Measurements from ENCODE around the gene MYLK4. TPM values are rescaled to one million over a fixed set of nuclear protein-coding genes. Genes with fewer than 3 reads are reported as not detected.

Gene MYLK4
- total RNA-seq, 8 experiments from 2014 or later = 0.18 to 1.4 (median 0.46) TPM

DNA sequence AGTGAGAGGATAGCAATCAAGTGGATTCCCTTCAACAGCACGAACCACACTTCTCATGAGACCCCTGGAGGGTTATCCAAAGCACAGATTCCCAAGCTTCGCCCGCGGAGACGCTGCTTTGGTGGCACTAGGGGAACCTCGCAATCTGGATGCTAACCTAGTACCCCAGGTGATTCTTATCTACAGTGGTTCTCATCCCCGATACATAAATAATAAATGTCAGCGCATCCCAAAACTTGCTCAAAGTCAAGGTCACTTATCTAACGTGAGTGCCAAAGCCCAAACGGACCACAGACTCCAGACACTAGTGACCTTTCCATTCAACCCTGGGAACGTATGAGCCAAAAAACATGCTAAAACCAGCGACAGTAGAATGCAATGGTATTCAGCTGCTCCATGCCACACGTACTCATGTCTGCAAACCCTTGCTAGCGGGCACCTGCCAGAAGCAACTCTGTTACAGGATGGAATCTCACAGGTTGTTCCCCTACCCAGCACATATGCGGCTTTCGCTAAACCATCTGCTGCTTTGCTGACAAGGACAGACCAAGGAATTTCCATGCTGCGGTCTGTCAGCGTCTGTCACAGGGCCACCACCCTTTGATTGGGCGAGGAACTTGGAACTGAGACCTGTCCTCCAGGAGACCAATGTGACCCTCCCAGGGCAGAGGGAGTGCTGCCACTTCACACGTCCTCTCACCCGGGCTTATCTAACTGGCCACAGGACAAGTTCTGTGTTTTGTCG lies 16.8 kb downstream of the MYLK4 start:
- H3K27ac ChIP-seq = no peak overlapping the region
- peaks cover 9 to 20% of the 10 kb centered on the region in 2 donors for H3K4me1 ChIP-seq (replicated peaks in 1 of 2)
- ATAC-seq (replicated peaks in 6 of 8) = peak in 3 of 8 experiments; percentile 7 to 12 (median 8)
- in situ Hi-C loops (cut with MboI; ENCODE audit: low pct_unique_long_range_greater_than_20kb in 2 of 9, low sequenced_read_pairs in 9 of 9, unreplicated experiment in 9 of 9) = no loop called here
- 20 to 93% (median 82%) methylated on average over 1 to 14 of the region's 22 CpGs; no CpG with 5 or more reads in 2 of the 10 experiments for WGBS, 10 experiments
- no peak overlapping the region for H3K4me3 ChIP-seq

DNA sequence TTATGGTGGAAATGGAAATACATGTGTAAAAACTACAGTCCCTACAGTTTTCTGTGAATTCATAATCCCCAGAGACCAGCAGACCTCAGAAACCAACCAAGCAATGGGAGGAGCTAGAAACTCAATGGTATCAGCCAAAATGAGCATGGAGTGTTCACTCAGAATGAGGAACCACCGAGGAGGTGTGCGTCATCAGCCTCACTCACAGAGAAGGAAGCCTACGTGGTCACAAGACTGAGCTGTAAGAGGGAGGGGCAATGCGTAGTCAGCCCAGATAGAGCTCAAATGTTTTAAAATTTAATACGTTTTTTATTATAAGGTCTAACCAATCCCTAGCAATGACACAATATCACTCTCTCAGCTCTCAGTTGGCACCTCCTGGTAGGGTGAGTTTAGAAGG lies 17.4 kb downstream of the MYLK4 start:
- ATAC-seq (replicated peaks in 6 of 8) = no peak
- WGBS, 10 experiments = 80 to 100% (median 94%) methylated on average over 1 to 5 of the region's 5 CpGs; no CpG with 5 or more reads in 2 of the 10 experiments
- in situ Hi-C loops (cut with MboI; ENCODE audit: low pct_unique_long_range_greater_than_20kb in 2 of 9, low sequenced_read_pairs in 9 of 9, unreplicated experiment in 9 of 9) = no loop called here
- Histone ChIP-seq H3K27ac (no peak overlapping the region), H3K4me3 (no peak overlapping the region), H3K4me1 (replicated peaks in 1 of 2) (peaks cover 9 to 20% of the 10 kb centered on the region in 2 donors)

DNA sequence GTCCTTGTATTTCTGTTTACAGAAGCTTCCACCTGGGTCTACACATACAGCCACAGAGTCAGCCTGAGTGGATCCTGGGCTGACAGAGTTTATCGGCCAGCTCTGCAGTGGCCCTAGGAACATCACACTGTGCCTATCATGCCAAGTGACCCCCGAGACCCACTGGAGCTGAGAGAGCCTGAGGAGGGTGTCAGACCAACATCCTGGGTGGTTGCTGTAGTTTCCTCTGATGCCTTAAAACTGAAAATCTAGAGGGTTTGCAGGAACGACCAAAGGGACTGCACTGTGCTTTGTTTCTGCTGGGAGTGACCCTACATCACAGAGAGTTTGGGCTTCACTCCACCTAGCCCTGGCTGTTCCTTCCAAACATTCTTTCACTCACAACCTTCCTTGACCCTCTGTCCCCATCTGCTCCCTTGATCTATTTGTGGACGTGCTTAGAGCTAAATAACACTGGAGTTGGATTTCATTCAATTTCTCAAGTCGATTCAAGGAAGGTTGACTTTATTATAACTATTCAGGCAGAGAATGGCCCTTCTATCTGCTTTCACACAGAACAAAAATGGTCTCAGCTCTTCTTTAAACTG lies 18.1 kb downstream of the MYLK4 start:
- Histone ChIP-seq H3K4me1 (replicated peaks in 1 of 2) (peaks cover 9 to 20% of the 10 kb centered on the region in 2 donors), H3K4me3 (no peak overlapping the region), H3K27ac (no peak overlapping the region)
- in situ Hi-C loops (cut with MboI; ENCODE audit: low pct_unique_long_range_greater_than_20kb in 2 of 9, low sequenced_read_pairs in 9 of 9, unreplicated experiment in 9 of 9) = no loop called here
- ATAC-seq (replicated peaks in 6 of 8) = no peak
- 0 to 85% (median 54%) methylated on average over 1 to 5 of the region's 5 CpGs for WGBS, 10 experiments

DNA sequence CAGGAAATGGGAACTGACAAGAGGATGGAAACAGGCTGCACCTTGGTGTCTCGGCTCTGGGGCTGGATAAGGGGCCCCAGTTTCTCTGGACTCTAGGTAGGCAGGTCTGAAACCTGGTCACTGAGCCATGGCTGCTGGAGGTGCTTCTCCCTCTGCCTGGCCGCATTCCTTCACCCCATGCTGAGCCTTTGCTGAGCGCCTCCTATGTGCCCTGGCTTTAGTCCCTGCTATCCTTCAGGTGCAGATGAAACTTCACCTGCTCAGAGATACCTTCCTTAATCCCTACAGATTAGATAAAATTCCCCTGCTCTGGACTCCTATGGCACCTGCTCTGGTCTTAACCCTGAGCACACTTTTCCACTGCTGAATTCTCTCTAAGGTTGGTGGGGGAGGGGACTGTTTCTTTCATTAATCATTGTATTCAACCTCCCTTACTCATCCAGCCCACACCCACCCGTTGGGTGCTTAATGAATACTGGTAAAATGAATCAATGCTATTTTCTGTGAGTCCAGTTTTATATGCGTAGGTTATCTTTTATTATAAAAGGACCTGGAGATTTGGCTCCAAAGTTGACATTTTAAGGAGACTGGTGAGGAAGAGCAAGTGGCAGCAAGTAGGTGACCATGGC lies 19.3 kb downstream of the MYLK4 start:
- ATAC-seq (replicated peaks in 6 of 8) = peak in 2 of 8 experiments; percentile 14 to 32
- no peak overlapping the region for H3K4me3 ChIP-seq
- in situ Hi-C loops (cut with MboI; ENCODE audit: low pct_unique_long_range_greater_than_20kb in 2 of 9, low sequenced_read_pairs in 9 of 9, unreplicated experiment in 9 of 9) = no loop called here
- 13 to 92% (median 62%) methylated on average over 1 to 5 of the region's 5 CpGs; no CpG with 5 or more reads in 2 of the 10 experiments for WGBS, 10 experiments
- no peak overlapping the region for H3K27ac ChIP-seq
- peaks cover 9 to 20% of the 10 kb centered on the region in 2 donors for H3K4me1 ChIP-seq (replicated peaks in 1 of 2)

DNA sequence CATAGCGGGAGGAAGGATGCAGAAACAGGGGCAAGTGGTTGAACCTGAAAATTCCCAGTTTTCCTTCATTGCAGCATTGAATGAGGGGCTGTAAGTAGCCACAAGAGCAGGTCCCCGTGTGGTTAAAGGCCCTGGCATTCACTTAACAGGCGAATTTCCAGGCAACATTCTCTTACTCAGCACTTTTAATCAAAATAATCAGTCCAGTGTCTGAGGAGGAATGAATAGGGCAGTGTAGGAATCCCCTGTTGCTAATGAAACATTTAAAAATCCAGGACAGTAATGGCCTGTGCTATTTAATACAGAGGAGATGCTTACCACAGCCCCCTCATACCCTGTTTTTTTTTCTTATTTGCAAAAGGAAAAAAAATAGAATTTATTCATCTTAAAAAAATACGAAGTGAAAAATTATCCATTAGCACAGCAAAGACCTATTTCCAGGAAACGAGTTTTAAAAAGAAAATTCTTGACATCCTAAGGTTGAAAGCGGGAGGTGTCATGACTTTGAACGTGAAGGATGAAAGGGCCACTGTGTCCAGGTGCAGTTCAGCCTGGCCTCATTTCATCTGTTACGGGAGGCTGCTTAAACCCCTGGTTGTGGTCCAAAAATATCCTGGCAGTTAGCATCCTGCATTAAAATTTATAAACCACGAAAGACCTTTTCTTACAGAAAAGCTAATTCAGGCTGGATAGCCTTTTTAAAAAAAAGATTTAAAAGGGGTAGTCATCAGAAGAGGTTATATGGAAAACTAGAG lies 20.2 kb downstream of the MYLK4 start:
- peak in 5 of 8 experiments; percentile 26 to 71 (median 48) for ATAC-seq (replicated peaks in 6 of 8)
- no peak overlapping the region for H3K27ac ChIP-seq
- peaks cover 9 to 20% of the 10 kb centered on the region in 2 donors for H3K4me1 ChIP-seq (replicated peaks in 1 of 2)
- H3K4me3 ChIP-seq = no peak overlapping the region
- in situ Hi-C loops (cut with MboI; ENCODE audit: low pct_unique_long_range_greater_than_20kb in 2 of 9, low sequenced_read_pairs in 9 of 9, unreplicated experiment in 9 of 9) = no loop called here
- WGBS, 10 experiments = 64 to 79% (median 74%) methylated on average over 5 to 9 of the region's 9 CpGs

DNA sequence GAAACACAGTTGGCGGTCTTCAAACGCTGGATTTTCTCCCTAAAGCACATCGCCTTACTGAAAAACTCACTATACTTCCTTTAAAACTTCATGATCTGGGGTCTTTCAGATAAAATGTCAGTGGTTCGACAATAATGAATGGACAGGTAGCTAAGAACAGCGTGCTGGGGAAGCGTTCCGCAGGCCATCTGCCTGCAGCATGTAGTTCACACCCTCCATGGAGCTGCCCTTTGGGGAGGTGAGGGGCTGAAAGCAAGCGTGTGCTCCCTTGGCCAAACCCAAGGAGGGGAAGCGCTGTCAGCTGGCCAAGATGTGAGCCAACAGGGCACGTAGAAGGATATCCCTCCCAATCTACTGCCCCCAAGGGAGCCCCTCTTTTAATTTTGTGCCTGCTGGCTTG lies 20.8 kb downstream of the MYLK4 start:
- Histone ChIP-seq H3K27ac (no peak overlapping the region), H3K4me3 (no peak overlapping the region), H3K4me1 (replicated peaks in 1 of 2) (peaks cover 6 to 19% of the 10 kb centered on the region in 2 donors)
- WGBS, 10 experiments = 67 to 100% (median 93%) methylated on average over 1 to 9 of the region's 10 CpGs; no CpG with 5 or more reads in 2 of the 10 experiments
- in situ Hi-C loops (cut with MboI; ENCODE audit: low pct_unique_long_range_greater_than_20kb in 2 of 9, low sequenced_read_pairs in 9 of 9, unreplicated experiment in 9 of 9) = no loop called here
- peak in 1 of 8 experiments; percentile 6 for ATAC-seq (replicated peaks in 6 of 8)

DNA sequence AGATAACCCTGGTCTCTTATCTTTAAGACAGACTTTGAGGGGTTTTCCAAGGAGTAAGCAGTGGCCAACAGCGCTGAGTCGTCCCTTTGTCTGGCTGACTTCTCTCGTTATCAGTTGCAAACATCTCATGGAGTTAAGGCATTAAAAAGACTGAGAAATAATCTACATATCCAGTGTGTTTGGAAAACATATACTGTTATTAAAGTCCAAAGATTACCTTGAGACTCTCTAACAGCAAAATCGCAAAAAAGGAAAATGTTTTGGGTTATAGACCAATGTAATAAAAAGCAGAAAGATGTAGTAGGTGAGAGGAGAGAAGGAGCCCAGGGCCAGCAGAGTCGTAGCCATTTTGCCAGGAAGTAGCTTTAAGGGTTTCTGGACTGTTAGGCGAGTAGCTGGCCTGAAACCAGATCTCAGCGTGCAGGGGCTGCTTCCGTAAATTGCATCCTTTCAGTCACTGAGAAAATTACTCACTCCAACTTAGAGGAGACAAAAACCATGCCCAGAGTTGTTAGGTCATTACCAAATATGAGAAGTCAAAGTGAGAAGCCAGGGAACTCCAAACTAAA lies 24.6 kb downstream of the MYLK4 start:
- no peak for ATAC-seq (replicated peaks in 6 of 8)
- Histone ChIP-seq H3K4me3 (no peak overlapping the region), H3K4me1 (replicated peaks in 1 of 2) (peaks cover 0 to 10% of the 10 kb centered on the region in 2 donors), H3K27ac (no peak overlapping the region)
- in situ Hi-C loops (cut with MboI; ENCODE audit: low pct_unique_long_range_greater_than_20kb in 2 of 9, low sequenced_read_pairs in 9 of 9, unreplicated experiment in 9 of 9) = no loop called here
- 40 to 86% (median 77%) methylated on average over 1 to 8 of the region's 8 CpGs for WGBS, 10 experiments

DNA sequence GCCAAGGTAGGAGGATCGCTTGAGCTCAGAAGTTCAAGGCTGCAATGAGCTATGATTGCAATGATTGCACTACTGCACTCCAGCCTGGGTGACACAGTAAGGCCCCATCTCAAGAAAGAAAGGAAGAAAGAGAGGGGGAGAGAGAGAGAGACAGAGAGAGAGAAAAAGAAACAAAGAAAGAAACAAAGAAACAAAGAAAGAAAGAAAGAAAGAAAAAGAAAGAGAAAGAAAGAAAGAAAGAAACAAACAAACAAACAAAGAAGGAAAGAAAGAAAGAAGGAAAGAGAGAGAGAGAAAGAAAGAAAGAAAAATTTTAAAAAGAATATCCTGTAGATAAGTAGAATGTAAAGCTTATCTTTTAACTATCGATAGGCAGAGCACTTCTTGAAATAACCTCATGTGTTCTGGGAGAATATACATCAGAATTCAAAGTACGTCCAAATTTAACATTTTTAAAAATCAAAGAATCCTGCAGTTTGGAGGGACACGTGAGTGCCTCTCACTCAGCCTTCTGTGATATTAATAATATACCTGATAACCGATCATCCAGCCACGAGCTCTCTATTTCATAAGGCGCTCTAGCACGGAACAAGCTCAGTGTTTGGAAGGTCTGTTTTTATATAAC lies 25.2 kb downstream of the MYLK4 start:
- ATAC-seq (replicated peaks in 6 of 8) = no peak
- Histone ChIP-seq H3K4me3 (no peak overlapping the region), H3K27ac (no peak overlapping the region), H3K4me1 (replicated peaks in 1 of 2) (peaks cover 0 to 4% of the 10 kb centered on the region in 2 donors)
- in situ Hi-C loops (cut with MboI; ENCODE audit: low pct_unique_long_range_greater_than_20kb in 2 of 9, low sequenced_read_pairs in 9 of 9, unreplicated experiment in 9 of 9) = no loop called here
- WGBS, 10 experiments = 79 to 100% (median 90%) methylated on average over 1 to 8 of the region's 8 CpGs

DNA sequence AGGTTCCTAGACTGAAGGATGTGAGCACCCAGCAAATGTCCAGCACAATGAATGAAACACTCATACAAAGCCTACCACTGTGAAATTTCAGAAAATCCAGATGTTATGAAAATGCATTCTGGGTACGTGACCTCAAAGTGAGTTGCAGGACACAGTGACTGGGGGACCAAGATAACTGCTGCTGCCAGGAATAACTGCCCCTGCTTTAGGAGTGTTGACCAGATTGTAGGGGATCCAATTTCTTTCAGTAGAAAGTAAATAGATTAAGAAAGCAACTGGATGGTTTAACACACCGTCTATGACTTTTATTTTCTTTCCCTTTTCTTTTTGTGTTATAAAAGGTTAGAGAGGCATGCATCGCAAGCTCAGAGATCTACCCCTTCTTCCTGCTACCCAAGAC lies 29.5 kb downstream of the MYLK4 start:
- H3K4me1 ChIP-seq (replicated peaks in 1 of 2) = no peaks in the 10 kb centered on the region
- no peak overlapping the region for H3K4me3 ChIP-seq
- no peak overlapping the region for H3K27ac ChIP-seq
- no peak for ATAC-seq (replicated peaks in 6 of 8)
- in situ Hi-C loops (cut with MboI; ENCODE audit: low pct_unique_long_range_greater_than_20kb in 2 of 9, low sequenced_read_pairs in 9 of 9, unreplicated experiment in 9 of 9) = loop anchor here in 1 of 9 experiments (25.0 kb wide), 1 partner anchor 1134 kb away; no protein-coding TSS in a partner anchor
- WGBS, 10 experiments = 52 to 100% (median 88%) methylated on average over 1 to 3 of the region's 3 CpGs

DNA sequence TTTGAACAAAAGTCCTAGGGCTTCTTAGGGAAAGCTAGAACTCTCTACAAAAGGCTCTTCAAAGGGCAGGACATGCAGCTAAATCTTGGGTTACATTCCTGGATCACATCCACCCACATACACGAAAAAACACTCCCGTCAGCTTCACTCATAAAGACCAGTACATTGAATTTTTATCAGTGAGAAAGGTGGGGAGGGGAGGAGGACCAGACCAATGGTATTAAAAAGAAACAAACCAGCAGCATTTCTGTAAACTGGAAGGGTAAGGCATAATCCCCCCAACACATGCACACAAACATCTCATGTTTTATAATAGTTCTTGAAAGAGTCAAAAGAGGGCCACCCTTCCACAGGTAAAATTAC lies 31.6 kb downstream of the MYLK4 start:
- Histone ChIP-seq H3K4me1 (replicated peaks in 1 of 2) (no peaks in the 10 kb centered on the region), H3K4me3 (no peak overlapping the region), H3K27ac (no peak overlapping the region)
- in situ Hi-C loops (cut with MboI; ENCODE audit: low pct_unique_long_range_greater_than_20kb in 2 of 9, low sequenced_read_pairs in 9 of 9, unreplicated experiment in 9 of 9) = loop anchor here in 1 of 9 experiments (25.0 kb wide), 1 partner anchor 1132 kb away; no protein-coding TSS in a partner anchor
- no peak for ATAC-seq (replicated peaks in 6 of 8)
- 20 to 100% (median 86%) methylated on average over 1 to 2 of the region's 2 CpGs; no CpG with 5 or more reads in 3 of the 10 experiments for WGBS, 10 experiments

DNA sequence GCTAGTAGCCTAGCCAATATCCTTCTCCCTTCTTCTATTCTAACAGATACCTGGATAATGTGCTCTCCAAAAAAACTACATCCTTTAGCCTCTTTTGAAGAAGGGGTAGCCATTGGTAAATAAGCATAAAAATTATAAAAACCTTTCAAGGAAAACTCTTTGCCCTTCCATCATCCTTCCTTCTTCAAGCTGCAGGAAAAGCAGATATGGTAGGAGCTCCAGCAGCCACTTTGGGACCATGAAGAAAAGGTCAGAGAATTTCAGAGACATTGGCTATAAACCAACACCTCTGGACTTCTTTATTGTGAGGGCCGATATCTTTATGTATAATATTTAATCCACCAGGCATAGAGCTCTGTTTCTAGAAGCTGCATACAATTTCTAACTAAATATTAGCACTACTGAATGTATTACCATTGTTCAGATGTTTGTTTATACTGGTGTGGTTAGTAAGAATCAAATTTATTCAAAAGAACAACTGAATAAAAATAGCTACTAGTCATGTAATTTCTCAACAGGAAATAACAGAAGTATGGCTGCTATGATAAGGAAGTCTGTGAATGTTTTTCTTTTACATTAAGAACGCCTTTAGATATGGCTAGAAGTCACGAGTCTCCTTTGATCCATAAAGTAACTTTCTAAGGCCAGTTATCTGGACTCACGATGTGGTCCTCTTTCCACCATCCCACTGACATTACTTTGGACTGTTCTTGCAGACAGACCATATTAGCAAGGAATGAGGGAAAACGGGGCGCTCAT lies 32.2 kb downstream of the MYLK4 start:
- H3K4me1 ChIP-seq (replicated peaks in 1 of 2) = no peaks in the 10 kb centered on the region
- no peak overlapping the region for H3K4me3 ChIP-seq
- WGBS, 10 experiments = 50 to 92% (median 76%) methylated on average over 1 to 6 of the region's 6 CpGs; no CpG with 5 or more reads in 1 of the 10 experiments
- no peak for ATAC-seq (replicated peaks in 6 of 8)
- in situ Hi-C loops (cut with MboI; ENCODE audit: low pct_unique_long_range_greater_than_20kb in 2 of 9, low sequenced_read_pairs in 9 of 9, unreplicated experiment in 9 of 9) = loop anchor here in 1 of 9 experiments (25.0 kb wide), 1 partner anchor 1131 kb away; no protein-coding TSS in a partner anchor
- H3K27ac ChIP-seq = no peak overlapping the region
